ENCODE results near the gene TRPM1. TPM values are rescaled to one million over a fixed set of nuclear protein-coding genes. Genes with fewer than 3 reads are reported as not detected.

Gene TRPM1
- total RNA-seq, 1 donor from 2014 or later: not detected

- ATAC-seq (no peak), DNase-seq (no peak)
- no peaks in the 10 kb centered on the region for H3K36me3 ChIP-seq
- TF ChIP-seq CTCF (IDR thresholded peaks at IDR 0.05): no peak
- no peaks in the 10 kb centered on the region for H3K27me3 ChIP-seq (ENCODE audit: low read depth)
- H3K9me3 ChIP-seq: no peaks in the 10 kb centered on the region
- no peaks in the 10 kb centered on the region for H3K4me1 ChIP-seq
- no peak overlapping the region for H3K4me3 ChIP-seq
- H3K27ac ChIP-seq: no peak overlapping the region
- intact Hi-C loops (cut with DNase I): no loop called here
Observed at GRCh38 chr15:31136016-31136415, 34.5 kb upstream of the TRPM1 start.

GRCh38 chr15:31135523-31135922, 34.0 kb upstream of the TRPM1 start:
- Histone ChIP-seq H3K36me3 (no peaks in the 10 kb centered on the region), H3K4me3 (no peak overlapping the region), H3K27me3 (ENCODE audit: low read depth) (no peaks in the 10 kb centered on the region), H3K9me3 (no peaks in the 10 kb centered on the region), H3K27ac (no peak overlapping the region), H3K4me1 (no peaks in the 10 kb centered on the region)
- DNase-seq: no peak
- intact Hi-C loops (cut with DNase I): no loop called here
- ATAC-seq: no peak
- TF ChIP-seq CTCF (IDR thresholded peaks at IDR 0.05): no peak

- no peak for DNase-seq
- Histone ChIP-seq H3K4me1 (peaks cover 4% of the 10 kb centered on the region), H3K4me3 (no peak overlapping the region), H3K9me3 (no peaks in the 10 kb centered on the region), H3K27me3 (ENCODE audit: low read depth) (no peaks in the 10 kb centered on the region), H3K36me3 (no peaks in the 10 kb centered on the region), H3K27ac (no peak overlapping the region)
- ATAC-seq: no peak
- TF ChIP-seq CTCF (IDR thresholded peaks at IDR 0.05): no peak
- intact Hi-C loops (cut with DNase I): no loop called here
Observed at GRCh38 chr15:31133890-31134289, 32.4 kb upstream of the TRPM1 start.

- Histone ChIP-seq H3K27ac (no peak overlapping the region), H3K36me3 (no peaks in the 10 kb centered on the region), H3K9me3 (no peaks in the 10 kb centered on the region), H3K4me3 (no peak overlapping the region), H3K4me1 (peaks cover 4% of the 10 kb centered on the region), H3K27me3 (ENCODE audit: low read depth) (no peaks in the 10 kb centered on the region)
- intact Hi-C loops (cut with DNase I): no loop called here
- ATAC-seq: no peak
- DNase-seq: no peak
- TF ChIP-seq CTCF (IDR thresholded peaks at IDR 0.05): no peak
Observed at GRCh38 chr15:31131853-31132375, 30.4 kb upstream of the TRPM1 start.

GRCh38 chr15:31130576-31131237, 29.2 kb upstream of the TRPM1 start:
- Histone ChIP-seq H3K4me1 (peaks cover 4% of the 10 kb centered on the region), H3K9me3 (no peaks in the 10 kb centered on the region), H3K36me3 (no peaks in the 10 kb centered on the region), H3K4me3 (no peak overlapping the region), H3K27me3 (ENCODE audit: low read depth) (no peaks in the 10 kb centered on the region), H3K27ac (no peak overlapping the region)
- no peak for TF ChIP-seq CTCF (IDR thresholded peaks at IDR 0.05)
- ATAC-seq: no peak
- intact Hi-C loops (cut with DNase I): no loop called here
- no peak for DNase-seq

Measured in lower lobe of right lung (tissue), 2 donors.